Activated B cell treated with CpG ODN at 0.5 μM for 24 hours (primary cell): ENCODE measurements around the gene MDH1. TPM values are rescaled to one million over a fixed set of nuclear protein-coding genes. Genes with fewer than 3 reads are reported as not detected.

Source experiments
- ATAC-seq: fragments of 200-7000 bp; cut with Tn5 transposase; one replicate; pipeline ENCODE4 v1.10.0; 2021; ENCODE audit warnings: low read depth, mild to moderate bottlenecking, moderate library complexity
- CTCF ChIA-PET: fragments of 350-600 bp; sonication (Branson Sonifier 250); formaldehyde crosslinking; loops from one replicate; lab custom pipeline; 2021; ENCODE audit warnings: antibody characterized with exemption; lab: Charles Lee
- POLR2A ChIA-PET: fragments of 350-600 bp; sonication (Branson Sonifier 250); formaldehyde crosslinking; loops from one replicate; lab custom pipeline; 2021; ENCODE audit warnings: antibody characterized with exemption; lab: Charles Lee
- DNase-seq: peaks from one replicate; pipeline ENCODE4 v3.0.0; 2022
- H3K27ac Mint-ChIP-seq: one replicate; pipeline ENCODE4 v1.8.0; 2020; ENCODE audit warnings: mixed read lengths
- H3K27me3 Mint-ChIP-seq: one replicate; pipeline ENCODE4 v1.8.0; 2021; ENCODE audit warnings: mixed read lengths
- H3K36me3 Mint-ChIP-seq: one replicate; pipeline ENCODE4 v1.8.0; 2021; ENCODE audit warnings: low read depth, mixed read lengths
- H3K4me1 Mint-ChIP-seq: one replicate; pipeline ENCODE4 v1.8.0; 2021; ENCODE audit warnings: mixed read lengths
- H3K4me3 Mint-ChIP-seq: one replicate; pipeline ENCODE4 v1.8.0; 2020; ENCODE audit warnings: mild to moderate bottlenecking, mixed read lengths
- H3K9me3 Mint-ChIP-seq: one replicate; pipeline ENCODE4 v1.8.0; 2020; ENCODE audit warnings: mixed read lengths
- intact Hi-C: fragments of 100-400 bp; cut with micrococcal nuclease; formaldehyde crosslinking; loops from one replicate; pipeline ENCODE4 v1.15.1; 2024
- total RNA-seq: library from RNA; stranded (reverse); gene quantifications from 2 replicates; pipeline ENCODE4 v1.2.3, GENCODE V29; 2022
- TF ChIP-seq, protein P1 (sequence below): fragments of 200-600 bp; IDR thresholded peaks from one replicate; pipeline ENCODE4 v1.8.0; 2022; ENCODE audit warnings: antibody characterized with exemption, mild to moderate bottlenecking

Gene MDH1
- 117 and 120 TPM in 2 replicates for total RNA-seq

DNA sequence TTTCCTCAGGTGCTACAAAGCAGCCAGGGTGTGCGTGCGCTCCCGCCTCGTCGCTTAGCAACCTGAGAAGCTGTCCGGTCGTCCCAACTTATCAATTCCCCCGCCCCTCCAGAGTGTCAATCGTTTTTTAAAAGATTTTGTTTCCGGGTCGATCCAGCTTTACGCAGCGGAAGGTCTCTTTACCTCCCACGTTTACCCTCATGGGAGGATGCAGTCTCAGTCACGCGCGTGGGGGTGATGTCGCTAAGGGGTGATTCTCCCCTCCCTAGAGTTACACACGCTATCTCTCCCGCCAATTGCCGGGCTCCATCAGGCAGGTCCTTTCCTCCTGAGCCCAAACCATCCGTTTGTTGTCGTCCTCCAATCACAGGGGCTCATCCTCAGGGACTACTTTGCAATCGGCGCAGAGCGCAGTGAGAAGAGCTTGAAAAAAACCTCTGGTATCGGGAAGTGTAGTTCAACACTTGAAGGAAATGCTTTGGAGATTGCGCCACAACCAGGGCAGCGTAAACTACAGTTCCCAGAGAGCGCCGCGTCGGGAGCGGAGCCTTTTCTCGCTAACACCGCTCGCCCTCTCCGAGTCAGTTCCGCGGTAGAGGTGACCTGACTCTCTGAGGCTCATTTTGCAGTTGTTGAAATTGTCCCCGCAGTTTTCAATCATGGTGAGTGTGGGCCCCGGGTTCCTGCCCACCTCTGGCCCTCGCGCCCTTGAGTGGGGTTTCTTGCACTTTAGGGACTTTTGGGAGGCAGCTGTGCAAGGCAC, at the start of gene MDH1, which contains the start of gene WDPCP:
TSS of gene MDH1 (plus strand) at position 579 of the 763 bp plus-strand sequence. CDS start at position 660, 81 bp downstream.
TSS of gene WDPCP (minus strand) at position 93 of the 763 bp plus-strand sequence. CDS start 206 bp downstream, outside the sequence.
- Mint-ChIP-seq H3K4me3 (peak within 1 kb of the TSS; percentile 97), H3K36me3 (peaks cover 24% of the 10 kb centered on the region), H3K4me1 (peaks cover 47% of the 10 kb centered on the region), H3K9me3 (no peaks in the 10 kb centered on the region), H3K27ac (peak within 1 kb of the TSS; percentile 97), H3K27me3 (no peaks in the 10 kb centered on the region)
- ChIA-PET POLR2A (interaction anchor here (0.8 to 2.3 kb wide), 10 partner anchors 8 to 1846 kb away, joined by 3 to 39 read pairs (median 6); partner anchors contain the start of genes ACTR2, EHBP1, RAB1A and UGP2), CTCF (interaction anchor here (0.6 kb wide), 1 partner anchor 272 kb away, joined by 4 read pairs; no protein-coding TSS in a partner anchor)
- ATAC-seq = peak; percentile 86
- intact Hi-C loops = loop anchor here (1.0 to 10.0 kb wide), 14 partner anchors 253 to 1844 kb away; partner anchors contain the start of genes ACTR2, AFTPH, B3GNT2 and CCT4
- peak; percentile 80 for DNase-seq
- TF ChIP-seq, protein P1, sequence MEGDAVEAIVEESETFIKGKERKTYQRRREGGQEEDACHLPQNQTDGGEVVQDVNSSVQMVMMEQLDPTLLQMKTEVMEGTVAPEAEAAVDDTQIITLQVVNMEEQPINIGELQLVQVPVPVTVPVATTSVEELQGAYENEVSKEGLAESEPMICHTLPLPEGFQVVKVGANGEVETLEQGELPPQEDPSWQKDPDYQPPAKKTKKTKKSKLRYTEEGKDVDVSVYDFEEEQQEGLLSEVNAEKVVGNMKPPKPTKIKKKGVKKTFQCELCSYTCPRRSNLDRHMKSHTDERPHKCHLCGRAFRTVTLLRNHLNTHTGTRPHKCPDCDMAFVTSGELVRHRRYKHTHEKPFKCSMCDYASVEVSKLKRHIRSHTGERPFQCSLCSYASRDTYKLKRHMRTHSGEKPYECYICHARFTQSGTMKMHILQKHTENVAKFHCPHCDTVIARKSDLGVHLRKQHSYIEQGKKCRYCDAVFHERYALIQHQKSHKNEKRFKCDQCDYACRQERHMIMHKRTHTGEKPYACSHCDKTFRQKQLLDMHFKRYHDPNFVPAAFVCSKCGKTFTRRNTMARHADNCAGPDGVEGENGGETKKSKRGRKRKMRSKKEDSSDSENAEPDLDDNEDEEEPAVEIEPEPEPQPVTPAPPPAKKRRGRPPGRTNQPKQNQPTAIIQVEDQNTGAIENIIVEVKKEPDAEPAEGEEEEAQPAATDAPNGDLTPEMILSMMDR = no peak

DNA sequence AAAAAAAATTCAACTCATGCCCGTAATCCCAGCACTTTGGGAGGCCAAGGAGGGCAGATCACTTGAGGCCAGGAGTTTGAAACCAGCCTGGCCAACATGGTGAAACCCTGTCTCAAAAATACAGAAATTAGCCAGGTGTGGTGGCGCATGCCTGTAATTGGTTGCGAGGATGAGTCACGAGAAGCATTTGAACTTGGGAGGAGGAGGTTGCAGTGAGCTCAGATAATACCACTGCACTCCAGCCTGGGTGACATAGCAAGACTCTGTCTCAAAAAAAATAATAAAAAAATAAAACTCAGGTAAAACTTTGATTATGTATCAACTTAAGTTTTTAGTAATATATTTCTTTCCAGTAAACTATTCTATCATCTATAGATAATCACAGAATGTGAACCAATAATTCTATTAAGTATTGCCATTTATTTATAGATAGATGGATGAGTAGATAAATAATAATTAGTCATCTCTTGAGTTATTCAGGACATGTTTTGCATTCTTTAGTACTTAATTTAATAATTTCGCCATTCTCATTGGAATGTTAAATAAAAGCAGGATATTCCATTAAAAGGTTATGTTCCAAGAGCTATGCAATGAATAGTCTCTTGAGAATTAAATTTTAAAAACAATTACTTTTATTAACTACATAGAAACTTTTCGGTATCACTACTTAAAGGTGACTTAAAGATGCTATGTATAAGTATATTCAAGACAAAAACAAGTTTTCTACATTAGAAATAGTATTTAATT, 49.2 kb upstream of the MDH1 start:
- DNase-seq (no peak), ATAC-seq (no peak)
- intact Hi-C loops = no loop called here
- CTCF ChIA-PET = interaction anchor here (1.2 kb wide), 1 partner anchor 1082 kb away, joined by 3 read pairs; no protein-coding TSS in a partner anchor
- TF ChIP-seq, protein P1 = no peak
- Mint-ChIP-seq H3K4me3 (no peak overlapping the region), H3K27me3 (no peaks in the 10 kb centered on the region), H3K4me1 (peaks cover 3% of the 10 kb centered on the region), H3K27ac (no peak overlapping the region), H3K36me3 (no peaks in the 10 kb centered on the region), H3K9me3 (peaks cover 3% of the 10 kb centered on the region)
- POLR2A ChIA-PET = no interaction called here

DNA sequence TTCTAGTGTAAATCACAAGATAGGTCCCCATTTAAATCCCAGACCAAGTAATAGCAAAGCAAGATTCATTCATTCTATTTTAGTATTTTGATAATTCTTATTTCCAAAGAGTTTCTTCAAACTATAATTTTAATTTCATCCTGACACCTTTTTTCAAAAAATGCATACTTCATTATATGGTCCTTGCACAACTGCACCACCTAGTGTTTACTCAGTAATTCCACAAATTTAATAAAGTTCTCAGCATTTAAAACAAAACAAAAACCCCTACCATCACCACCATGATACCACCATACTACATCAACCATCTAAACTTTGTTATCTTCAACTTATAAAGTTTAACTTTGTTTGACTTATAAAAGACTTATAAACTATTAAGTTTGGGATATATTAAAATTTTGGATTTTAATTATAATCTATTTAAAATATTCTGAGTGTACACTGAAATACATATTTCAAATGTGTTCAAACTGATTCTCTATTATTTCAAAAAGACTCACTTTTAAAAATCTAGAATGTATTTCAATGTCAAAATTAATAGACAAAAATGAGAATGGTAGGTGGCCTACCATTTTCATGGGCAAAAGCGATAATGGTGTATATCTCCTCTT, 44.6 kb upstream of the MDH1 start:
- intact Hi-C loops = loop anchor here (1.0 kb wide), 1 partner anchor 1087 kb away; no protein-coding TSS in a partner anchor
- TF ChIP-seq, protein P1 = no peak
- no peak for ATAC-seq
- Mint-ChIP-seq H3K9me3 (peaks cover 3% of the 10 kb centered on the region), H3K36me3 (no peaks in the 10 kb centered on the region), H3K27ac (no peak overlapping the region), H3K4me1 (peaks cover 4% of the 10 kb centered on the region), H3K4me3 (no peak overlapping the region), H3K27me3 (no peaks in the 10 kb centered on the region)
- CTCF ChIA-PET = interaction anchor here (1.0 to 1.3 kb wide), 2 partner anchors 317 to 1087 kb away, joined by 5 to 8 read pairs; no protein-coding TSS in a partner anchor
- POLR2A ChIA-PET = no interaction called here
- no peak for DNase-seq

DNA sequence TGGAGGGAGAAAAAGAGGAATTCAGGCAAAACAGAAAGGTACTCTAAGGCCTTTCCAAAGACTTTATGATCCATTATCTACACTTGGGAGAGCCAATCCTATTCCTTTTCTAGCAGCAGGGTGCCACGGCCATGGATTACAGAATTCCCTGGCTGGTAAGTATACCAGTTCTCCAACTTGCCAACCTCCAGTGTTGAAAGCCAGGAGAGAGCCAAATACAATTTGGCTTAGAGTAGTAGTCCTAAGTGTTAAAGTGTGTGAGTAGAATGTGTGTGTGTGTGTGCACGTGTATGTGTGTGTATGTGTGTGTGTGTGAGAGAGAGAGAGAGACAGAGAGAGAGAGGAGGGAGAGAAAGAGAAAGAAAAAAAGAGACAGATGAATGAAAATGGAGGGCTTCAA, 43.7 kb upstream of the MDH1 start:
- intact Hi-C loops = no loop called here
- Mint-ChIP-seq H3K27ac (no peak overlapping the region), H3K36me3 (no peaks in the 10 kb centered on the region), H3K27me3 (no peaks in the 10 kb centered on the region), H3K4me1 (peaks cover 4% of the 10 kb centered on the region), H3K9me3 (peaks cover 3% of the 10 kb centered on the region), H3K4me3 (no peak overlapping the region)
- TF ChIP-seq, protein P1 = no peak
- ATAC-seq (no peak), DNase-seq (no peak)
- ChIA-PET CTCF (no interaction called here), POLR2A (no interaction called here)
